ENCODE measurements around the gene ZNF286A. TPM values are rescaled to one million over a fixed set of nuclear protein-coding genes. Genes with fewer than 3 reads are reported as not detected.

ZNF286A gene
- total and polyA plus RNA-seq, 2 of the 13 experiments (the other 11 are each of a cell fraction or from before 2014, with no cell fraction given) = 12.7 to 38.8 TPM

- whole genome bisulfite sequencing (ENCODE audit: low lambda C conversion rate) = no CpG with 5 or more reads among the region's 7 CpGs
- BruUV-seq (replicated peaks) = no TSS peak
Measured at GRCh38 chr17:15740570-15741120, 41.1 kb downstream of the ZNF286A start.

GRCh38 chr17:15741624-15742023 is 42.1 kb downstream of the ZNF286A start:
- no peaks in the 10 kb centered on the region for H3K36me3 ChIP-seq (replicated peaks in 1 of 2; ENCODE audit: control insufficient read depth in 1 of 2, insufficient read depth in 2 of 2, low read length in 2 of 2)
- FAIRE-seq (no peak), ATAC-seq (no peak), DNase-seq (ENCODE audit: low spot score) (no peak)
- CTCF ChIA-PET (ENCODE audit: low intra/inter-chr PET ratio, low total read pairs) = no interaction called here
- no peaks in the 10 kb centered on the region for H4K20me1 ChIP-seq (ENCODE audit: insufficient read depth, low read length)
- H3K27ac ChIP-seq (ENCODE audit: extremely low read length, insufficient read depth, low read length) = no peak overlapping the region
- no peak overlapping the region for H2AFZ ChIP-seq (ENCODE audit: low read length)
- WGBS (ENCODE audit: low lambda C conversion rate) = no CpG with 5 or more reads among the region's 9 CpGs
- H3K79me2 ChIP-seq (ENCODE audit: insufficient read depth, low read length) = no peaks in the 10 kb centered on the region
- H3K9me3 ChIP-seq (ENCODE audit: low read length) = no peaks in the 10 kb centered on the region
- peaks cover 0 to 9% of the 10 kb centered on the region in 2 experiments; a peak in 4 of 5 replicates for H3K27me3 ChIP-seq (ENCODE audit: control insufficient read depth in 1 of 2, insufficient read depth in 2 of 2, low read length in 2 of 2)
- H3K9ac ChIP-seq (ENCODE audit: insufficient read depth, low read depth, low read length) = no peak overlapping the region
- POLR2A ChIA-PET = no interaction called here
- no peaks in the 10 kb centered on the region for H3K4me1 ChIP-seq (ENCODE audit: insufficient read depth, low read length)
- intact Hi-C loops (cut with micrococcal nuclease; ENCODE audit: unreplicated experiment) = no loop called here
- no peak overlapping the region for H3K4me2 ChIP-seq (ENCODE audit: low read depth, low read length)
- no peak for TF ChIP-seq ZSCAN5A (CRISPR knock-in tag; IDR thresholded peaks at IDR 0.05; ENCODE audit: borderline replicate concordance)
- TF ChIP-seq MTA3 (CRISPR knock-in tag; IDR thresholded peaks at IDR 0.05) = no peak
- no peak for TF ChIP-seq FOXA1 (IDR thresholded peaks at IDR 0.05)
- TF ChIP-seq FOXA1 (CRISPR knock-in tag; IDR thresholded peaks at IDR 0.05) = no peak
- TF ChIP-seq ZNF160 (CRISPR knock-in tag; IDR thresholded peaks at IDR 0.05) = no peak
- TF ChIP-seq CCAR2 (optimal IDR thresholded peaks at IDR 0.05; ENCODE audit: low read depth, low read length) = no peak
- TF ChIP-seq EED (CRISPR knock-in tag; IDR thresholded peaks at IDR 0.05) = no peak
- no peak for TF ChIP-seq HOMEZ (CRISPR knock-in tag; IDR thresholded peaks at IDR 0.05; ENCODE audit: low read depth)
- no peak for TF ChIP-seq ZNF513 (CRISPR knock-in tag; conservative IDR thresholded peaks at IDR 0.05)
- no peak for TF ChIP-seq ZBTB42 (CRISPR knock-in tag; IDR thresholded peaks at IDR 0.05)
- TF ChIP-seq HDAC1 (CRISPR knock-in tag; IDR thresholded peaks at IDR 0.05) = no peak
- no peak for TF ChIP-seq PBX2 (CRISPR knock-in tag; IDR thresholded peaks at IDR 0.05)
- BruUV-seq (replicated peaks) = no TSS peak
- no peak overlapping the region for H3K4me3 ChIP-seq (replicated peaks in 1 of 3; ENCODE audit: insufficient read depth in 1 of 3, low read depth in 2 of 3, low read length in 3 of 3)
- in situ Hi-C loops (cut with HindIII; ENCODE audit: extremely low pct_ligation_motif_present, low pct_unique_long_range_greater_than_20kb) = no loop called here

More at GRCh38 chr17:15740570-15741120, 41.1 kb downstream of the ZNF286A start:
- TF ChIP-seq MAX (IDR thresholded peaks at IDR 0.05) = no peak
- no peaks in the 10 kb centered on the region for H3K4me1 ChIP-seq (ENCODE audit: insufficient read depth, low read length)
- no peaks in the 10 kb centered on the region for H3K36me3 ChIP-seq (replicated peaks in 1 of 2; ENCODE audit: control insufficient read depth in 1 of 2, insufficient read depth in 2 of 2, low read length in 2 of 2)
- no peak for DNase-seq (ENCODE audit: low spot score)
- no peaks in the 10 kb centered on the region for H3K79me2 ChIP-seq (ENCODE audit: insufficient read depth, low read length)
- H3K4me2 ChIP-seq (ENCODE audit: low read depth, low read length) = no peak overlapping the region
- no peak overlapping the region for H3K9ac ChIP-seq (ENCODE audit: insufficient read depth, low read depth, low read length)
- H3K27ac ChIP-seq (ENCODE audit: extremely low read length, insufficient read depth, low read length) = no peak overlapping the region
- H3K9me3 ChIP-seq (ENCODE audit: low read length) = no peaks in the 10 kb centered on the region
- ATAC-seq = no peak
- FAIRE-seq = no peak
- ChIA-PET CTCF (ENCODE audit: low intra/inter-chr PET ratio, low total read pairs) (no interaction called here), POLR2A (no interaction called here)
- no peaks in the 10 kb centered on the region for H4K20me1 ChIP-seq (ENCODE audit: insufficient read depth, low read length)
- peaks cover 0 to 9% of the 10 kb centered on the region in 2 experiments; a peak in 4 of 5 replicates for H3K27me3 ChIP-seq (ENCODE audit: control insufficient read depth in 1 of 2, insufficient read depth in 2 of 2, low read length in 2 of 2)
- intact Hi-C loops (cut with micrococcal nuclease; ENCODE audit: unreplicated experiment) (no loop called here), in situ Hi-C loops (cut with HindIII; ENCODE audit: extremely low pct_ligation_motif_present, low pct_unique_long_range_greater_than_20kb) (no loop called here)
- H3K4me3 ChIP-seq (replicated peaks in 1 of 3; ENCODE audit: insufficient read depth in 1 of 3, low read depth in 2 of 3, low read length in 3 of 3) = no peak overlapping the region
- H2AFZ ChIP-seq (ENCODE audit: low read length) = no peak overlapping the region

Data from HepG2 (cell line).